SK-N-SH treated with all-trans-retinoic acid at 6 μM for 48 hours (cell line): ENCODE data around the gene ZNF319.

ENCODE experiments used
- ARNTL ChIP-seq: fragments of 450-650 bp; formaldehyde crosslinking; IDR thresholded peaks from 2 replicates; pipeline ENCODE4 v1.5.0; 2020; ENCODE audit warnings: low read depth, mild to moderate bottlenecking, moderate library complexity, borderline replicate concordance
- CSDC2 ChIP-seq: fragments of 250-450 bp; sonication (Bioruptor Pico); IDR thresholded peaks from 2 replicates; pipeline ENCODE4 v1.5.0; 2020; ENCODE audit warnings: mild to moderate bottlenecking, moderate library complexity
- ZC3H10 ChIP-seq: fragments of 250-450 bp; sonication (Bioruptor Pico); IDR thresholded peaks from 2 replicates; pipeline ENCODE4 v1.5.1; 2021; ENCODE audit warnings: mild to moderate bottlenecking, moderate library complexity
- ZFP3 ChIP-seq: fragments of 250-450 bp; sonication (Bioruptor Pico); IDR thresholded peaks from 2 replicates; pipeline ENCODE4 v1.5.0; 2020; ENCODE audit warnings: mild to moderate bottlenecking, moderate library complexity
- ZFP30 ChIP-seq: fragments of 450-650 bp; formaldehyde crosslinking; IDR thresholded peaks from 2 replicates; pipeline ENCODE4 v1.5.0; 2022; ENCODE audit warnings: mild to moderate bottlenecking, moderate library complexity
- ZNF8 ChIP-seq: fragments of 450-650 bp; formaldehyde crosslinking; IDR thresholded peaks from 2 replicates; pipeline ENCODE4 v1.5.0; 2020; ENCODE audit warnings: mild to moderate bottlenecking, moderate library complexity
- TF ChIP-seq, protein P1 (sequence below): fragments of 250-450 bp; sonication (Bioruptor Pico); IDR thresholded peaks from 2 replicates; pipeline ENCODE4 v1.5.1; 2020; ENCODE audit warnings: low read depth, mild to moderate bottlenecking, moderate library complexity
- TF ChIP-seq, protein P2 (sequence below): fragments of 250-450 bp; sonication (Bioruptor Pico); IDR thresholded peaks from 2 replicates; pipeline ENCODE4 v1.8.0; 2020; ENCODE audit warnings: mild to moderate bottlenecking, moderate library complexity, borderline replicate concordance

DNA sequence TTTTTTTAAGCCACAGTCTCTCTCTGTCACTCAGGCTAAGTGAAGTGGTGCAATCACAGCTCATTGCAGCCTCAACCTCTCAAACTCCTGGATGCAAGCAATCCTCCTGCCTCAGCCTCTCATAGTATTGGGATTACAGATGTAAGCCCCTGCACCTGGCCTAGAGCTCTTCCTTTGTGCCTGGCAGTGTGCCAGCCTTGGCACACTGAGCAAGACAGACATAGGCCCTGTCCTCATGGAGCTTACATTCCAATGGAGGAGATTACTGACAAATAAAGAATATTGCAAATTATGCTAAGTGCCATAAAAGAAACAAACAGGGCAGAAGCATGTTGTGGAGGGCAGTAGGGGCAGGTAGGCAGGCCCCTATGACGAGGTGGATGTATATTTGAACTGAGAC is 28.6 kb downstream of the ZNF319 start:
- TF ChIP-seq ZFP3 (CRISPR knock-in tag) (no peak), CSDC2 (CRISPR knock-in tag) (no peak), ZFP30 (CRISPR knock-in tag) (no peak), ZNF8 (CRISPR knock-in tag) (no peak), ARNTL (CRISPR knock-in tag) (no peak), ZC3H10 (no peak)
- TF ChIP-seq, protein P1, sequence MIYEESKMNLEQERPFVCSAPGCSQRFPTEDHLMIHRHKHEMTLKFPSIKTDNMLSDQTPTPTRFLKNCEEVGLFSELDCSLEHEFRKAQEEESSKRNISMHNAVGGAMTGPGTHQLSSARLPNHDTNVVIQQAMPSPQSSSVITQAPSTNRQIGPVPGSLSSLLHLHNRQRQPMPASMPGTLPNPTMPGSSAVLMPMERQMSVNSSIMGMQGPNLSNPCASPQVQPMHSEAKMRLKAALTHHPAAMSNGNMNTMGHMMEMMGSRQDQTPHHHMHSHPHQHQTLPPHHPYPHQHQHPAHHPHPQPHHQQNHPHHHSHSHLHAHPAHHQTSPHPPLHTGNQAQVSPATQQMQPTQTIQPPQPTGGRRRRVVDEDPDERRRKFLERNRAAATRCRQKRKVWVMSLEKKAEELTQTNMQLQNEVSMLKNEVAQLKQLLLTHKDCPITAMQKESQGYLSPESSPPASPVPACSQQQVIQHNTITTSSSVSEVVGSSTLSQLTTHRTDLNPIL (CRISPR knock-in tag), result no peak
- TF ChIP-seq, protein P2, sequence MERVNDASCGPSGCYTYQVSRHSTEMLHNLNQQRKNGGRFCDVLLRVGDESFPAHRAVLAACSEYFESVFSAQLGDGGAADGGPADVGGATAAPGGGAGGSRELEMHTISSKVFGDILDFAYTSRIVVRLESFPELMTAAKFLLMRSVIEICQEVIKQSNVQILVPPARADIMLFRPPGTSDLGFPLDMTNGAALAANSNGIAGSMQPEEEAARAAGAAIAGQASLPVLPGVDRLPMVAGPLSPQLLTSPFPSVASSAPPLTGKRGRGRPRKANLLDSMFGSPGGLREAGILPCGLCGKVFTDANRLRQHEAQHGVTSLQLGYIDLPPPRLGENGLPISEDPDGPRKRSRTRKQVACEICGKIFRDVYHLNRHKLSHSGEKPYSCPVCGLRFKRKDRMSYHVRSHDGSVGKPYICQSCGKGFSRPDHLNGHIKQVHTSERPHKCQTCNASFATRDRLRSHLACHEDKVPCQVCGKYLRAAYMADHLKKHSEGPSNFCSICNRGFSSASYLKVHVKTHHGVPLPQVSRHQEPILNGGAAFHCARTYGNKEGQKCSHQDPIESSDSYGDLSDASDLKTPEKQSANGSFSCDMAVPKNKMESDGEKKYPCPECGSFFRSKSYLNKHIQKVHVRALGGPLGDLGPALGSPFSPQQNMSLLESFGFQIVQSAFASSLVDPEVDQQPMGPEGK (CRISPR knock-in tag), result no peak
